NB4 (cell line): ENCODE results near the gene POLR2E.
"Not testable (repeated sequence)": the region's sequence is repeated elsewhere in the genome, so short reads cannot be mapped to it uniquely, and the experiment has no call there.

Experiments used
- DNase-seq: peaks from one replicate; pipeline ENCODE4 v3.0.0; 2010; ENCODE audit warnings: low read depth
- H3K4me3 ChIP-seq: one replicate; pipeline ENCODE4 v1.5.1; 2011; ENCODE audit warnings: mild to moderate bottlenecking, low read depth, low read length, moderate library complexity
- CTCF ChIP-seq: IDR thresholded peaks from one replicate; pipeline ENCODE4 v1.5.1; 2012; ENCODE audit warnings: low read depth, low read length
- MAX ChIP-seq: IDR thresholded peaks from 2 replicates; pipeline ENCODE4 v1.6.1; 2011; ENCODE audit warnings: low read depth, low read length
- MYC ChIP-seq: IDR thresholded peaks from 2 replicates; pipeline ENCODE4 v1.6.1; 2011; ENCODE audit warnings: low read depth, low read length
- POLR2A ChIP-seq: IDR thresholded peaks from 2 replicates; pipeline ENCODE4 v1.6.1; 2011; ENCODE audit warnings: mild to moderate bottlenecking; ENCODE audit not compliant: insufficient read length; ENCODE audit errors: extremely low read depth

The POLR2E gene

DNA sequence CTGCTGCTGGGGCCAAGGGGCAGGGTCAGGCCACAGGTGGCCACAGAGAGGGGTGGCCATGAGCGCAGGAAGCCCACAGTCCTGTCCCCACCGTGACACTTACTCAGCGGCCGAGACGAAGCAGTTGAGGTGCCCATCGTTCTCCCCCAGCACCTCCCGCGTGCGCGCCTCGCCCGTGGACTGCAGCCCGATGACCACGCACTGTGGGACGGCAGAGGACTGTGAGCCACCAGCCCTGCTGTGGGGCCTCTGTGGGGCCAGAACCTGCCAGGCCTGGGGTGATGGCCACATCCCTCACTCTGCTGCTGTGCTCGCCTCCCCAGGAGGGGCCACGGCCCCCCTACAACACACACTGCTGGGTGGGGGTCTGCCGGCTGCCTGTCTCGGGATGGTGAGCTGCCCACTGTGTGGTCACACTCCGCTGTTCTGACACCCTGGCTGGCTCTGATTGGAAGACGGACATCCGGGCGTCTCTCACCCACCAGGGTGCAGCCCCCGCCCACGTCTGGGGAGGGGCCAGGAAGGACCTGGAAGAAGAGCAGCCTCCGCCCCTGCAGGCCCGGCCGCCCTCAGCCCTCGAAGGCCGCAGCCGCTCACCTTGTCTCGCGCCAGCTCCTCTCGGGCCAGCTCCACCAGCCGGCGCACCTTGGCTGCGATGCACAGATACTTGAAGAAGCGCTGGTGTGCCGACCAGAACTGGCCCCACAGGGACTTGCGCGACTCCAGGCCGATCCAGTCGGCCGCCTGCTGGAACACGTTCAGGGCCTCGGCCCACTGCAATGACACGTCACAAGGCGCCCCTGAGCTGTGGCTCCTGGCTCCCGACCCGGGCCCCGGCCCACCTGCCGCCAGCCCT lies 21.8 kb upstream of the POLR2E start:
- no peak for TF ChIP-seq MYC
- no peak for TF ChIP-seq POLR2A
- no peak for TF ChIP-seq CTCF
- no peak for TF ChIP-seq MAX

GRCh38 chr19:1115646-1116420 lies 20.7 kb upstream of the POLR2E start:
- DNase-seq = no peak
- H3K4me3 ChIP-seq = no peak overlapping the region
- TF ChIP-seq POLR2A (no peak), CTCF (no peak), MYC (no peak), MAX (no peak)

More for the DNA sequence above, 21.8 kb upstream of the POLR2E start:
- no peak overlapping the region for H3K4me3 ChIP-seq
- no peak for DNase-seq

DNA sequence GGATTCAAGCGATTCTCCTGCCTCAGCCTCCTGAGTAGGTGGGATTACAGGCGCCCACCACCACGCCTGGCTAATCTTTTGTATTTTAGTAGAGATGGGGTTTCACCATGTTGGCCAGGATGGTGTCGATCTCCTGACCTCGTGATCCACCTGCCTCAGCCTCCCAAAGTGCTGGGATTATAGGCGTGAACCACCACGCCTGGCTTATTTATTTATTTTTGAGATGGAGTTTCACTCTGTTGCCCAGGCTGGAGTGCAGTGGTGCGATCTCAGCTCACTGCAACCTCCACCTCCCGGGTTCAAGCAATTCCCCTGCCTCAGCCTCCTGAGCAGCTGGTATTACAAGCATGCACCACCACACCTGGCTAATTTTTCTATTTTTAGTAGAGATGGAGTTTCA lies 19.6 kb upstream of the POLR2E start:
- not testable (repeated sequence) for H3K4me3 ChIP-seq, DNase-seq

DNA sequence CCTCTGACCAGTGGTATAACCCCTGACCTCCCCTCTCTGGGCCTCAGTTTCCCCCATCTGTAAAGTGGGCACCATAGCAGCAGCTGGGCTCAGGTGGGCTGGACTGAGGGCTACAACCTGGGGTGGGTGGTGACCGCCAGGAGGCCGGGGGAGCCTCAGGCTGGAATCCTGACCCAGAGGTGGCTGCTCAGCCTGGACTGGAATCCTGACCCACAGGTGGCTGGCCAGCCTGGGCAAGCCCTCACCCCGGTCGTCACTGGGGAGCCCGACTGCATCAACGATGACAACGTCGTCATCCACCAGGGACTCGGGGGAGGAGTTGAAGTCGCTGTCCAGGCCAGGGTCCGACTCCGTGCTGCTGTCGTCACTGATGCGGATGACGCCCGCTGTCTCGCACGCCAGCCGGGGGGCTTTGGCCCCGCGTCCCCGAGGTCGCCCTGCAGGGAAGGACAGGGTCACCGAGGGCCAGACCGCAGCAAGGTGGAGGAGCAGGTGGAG lies 18.9 kb upstream of the POLR2E start:
- no peak for DNase-seq
- H3K4me3 ChIP-seq = no peak overlapping the region
- no peak for TF ChIP-seq MAX

- H3K4me3 ChIP-seq = no peak overlapping the region
- TF ChIP-seq POLR2A (no peak), CTCF (peak; percentile 53), MYC (no peak), MAX (peak; percentile 19; the same call in 1 of the 2 replicates)
- DNase-seq = peak; percentile 88
These were observed 18.1 kb upstream of the POLR2E start for GRCh38 chr19:1113030-1113985.

- H3K4me3 ChIP-seq = no peak overlapping the region
- no peak for DNase-seq
- TF ChIP-seq POLR2A (no peak), MAX (no peak), CTCF (no peak), MYC (no peak)
These were observed 17.3 kb upstream of the POLR2E start for GRCh38 chr19:1112268-1113029.
